ENCODE measurements around the gene SMO.
"Not testable (repeated sequence)": the region's sequence is repeated elsewhere in the genome, so short reads cannot be mapped to it uniquely, and the experiment has no call there.

Gene SMO

GRCh38 chr7:129208667-129209066 lies 20.2 kb downstream of the SMO start:
- DNase-seq (ENCODE audit: low spot score), result no peak
- no peak for FAIRE-seq

GRCh38 chr7:129209067-129209926 lies 20.9 kb downstream of the SMO start:
- no peak for FAIRE-seq

DNA sequence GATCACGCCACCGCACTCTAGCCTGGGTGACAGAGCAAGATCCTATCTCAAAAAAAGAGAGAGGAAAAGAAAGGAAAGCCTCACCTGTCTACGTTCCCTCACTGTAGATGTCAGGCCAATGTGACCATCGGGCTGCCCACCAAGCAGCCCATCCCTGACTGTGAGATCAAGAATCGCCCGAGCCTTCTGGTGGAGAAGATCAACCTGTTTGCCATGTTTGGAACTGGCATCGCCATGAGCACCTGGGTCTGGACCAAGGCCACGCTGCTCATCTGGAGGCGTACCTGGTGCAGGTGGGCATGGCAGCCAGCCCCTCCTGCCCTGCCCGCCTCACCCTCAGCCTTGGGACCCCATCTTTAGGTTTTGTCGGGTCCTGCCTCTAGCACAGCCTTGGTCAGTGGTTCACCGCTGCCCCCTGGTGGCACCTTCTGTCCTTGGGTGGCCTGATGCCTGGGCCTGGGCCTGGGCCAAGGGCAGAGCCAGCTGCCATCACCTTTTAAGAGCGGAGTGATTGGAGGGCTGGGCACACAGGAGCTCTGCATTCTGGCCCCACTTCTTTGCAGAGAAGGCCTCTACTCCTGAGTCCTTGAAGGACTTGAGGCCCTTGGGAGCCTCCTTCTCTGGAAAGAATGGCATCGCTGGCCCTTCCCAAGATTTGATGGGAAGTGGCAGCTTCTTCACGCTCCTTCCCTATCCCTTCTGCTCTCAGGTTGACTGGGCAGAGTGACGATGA lies 22.0 kb downstream of the SMO start:
- DNase-seq (ENCODE audit: low spot score) (peak; percentile 70), FAIRE-seq (no peak)

More at GRCh38 chr7:129209067-129209926, 20.9 kb downstream of the SMO start:
- no peak for DNase-seq (ENCODE audit: low spot score)

DNA sequence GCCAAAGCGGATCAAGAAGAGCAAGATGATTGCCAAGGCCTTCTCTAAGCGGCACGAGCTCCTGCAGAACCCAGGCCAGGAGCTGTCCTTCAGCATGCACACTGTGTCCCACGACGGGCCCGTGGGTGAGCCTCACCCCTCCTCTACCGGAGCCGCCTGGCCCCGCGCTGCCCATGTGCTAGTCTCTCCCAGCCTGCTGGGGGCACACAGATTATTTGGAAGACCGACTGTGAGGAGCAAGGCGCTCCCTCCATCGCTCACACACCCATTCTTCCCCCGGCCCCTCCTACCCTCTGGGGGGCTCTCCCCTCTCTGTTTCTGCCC lies 22.5 kb downstream of the SMO start:
- FAIRE-seq, result no peak
- DNase-seq (ENCODE audit: low spot score), result no peak

DNA sequence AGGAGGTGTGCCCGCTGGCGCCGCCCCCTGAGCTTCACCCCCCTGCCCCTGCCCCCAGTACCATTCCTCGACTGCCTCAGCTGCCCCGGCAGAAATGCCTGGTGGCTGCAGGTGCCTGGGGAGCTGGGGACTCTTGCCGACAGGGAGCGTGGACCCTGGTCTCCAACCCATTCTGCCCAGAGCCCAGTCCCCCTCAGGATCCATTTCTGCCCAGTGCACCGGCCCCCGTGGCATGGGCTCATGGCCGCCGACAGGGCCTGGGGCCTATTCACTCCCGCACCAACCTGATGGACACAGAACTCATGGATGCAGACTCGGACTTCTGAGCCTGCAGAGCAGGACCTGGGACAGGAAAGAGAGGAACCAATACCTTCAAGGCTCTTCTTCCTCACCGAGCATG lies 23.7 kb downstream of the SMO start:
- FAIRE-seq, result no peak
- DNase-seq (ENCODE audit: low spot score), result no peak

DNA sequence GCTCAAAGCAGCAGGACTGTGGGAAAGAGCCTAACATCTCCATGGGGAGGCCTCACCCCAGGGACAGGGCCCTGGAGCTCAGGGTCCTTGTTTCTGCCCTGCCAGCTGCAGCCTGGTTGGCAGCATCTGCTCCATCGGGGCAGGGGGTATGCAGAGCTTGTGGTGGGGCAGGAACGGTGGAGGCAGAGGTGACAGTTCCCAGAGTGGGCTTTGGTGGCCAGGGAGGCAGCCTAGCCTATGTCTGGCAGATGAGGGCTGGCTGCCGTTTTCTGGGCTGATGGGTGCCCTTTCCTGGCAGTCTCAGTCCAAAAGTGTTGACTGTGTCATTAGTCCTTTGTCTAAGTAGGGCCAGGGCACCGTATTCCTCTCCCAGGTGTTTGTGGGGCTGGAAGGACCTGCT lies 24.2 kb downstream of the SMO start:
- FAIRE-seq (no peak), DNase-seq (ENCODE audit: low spot score) (no peak)

DNA sequence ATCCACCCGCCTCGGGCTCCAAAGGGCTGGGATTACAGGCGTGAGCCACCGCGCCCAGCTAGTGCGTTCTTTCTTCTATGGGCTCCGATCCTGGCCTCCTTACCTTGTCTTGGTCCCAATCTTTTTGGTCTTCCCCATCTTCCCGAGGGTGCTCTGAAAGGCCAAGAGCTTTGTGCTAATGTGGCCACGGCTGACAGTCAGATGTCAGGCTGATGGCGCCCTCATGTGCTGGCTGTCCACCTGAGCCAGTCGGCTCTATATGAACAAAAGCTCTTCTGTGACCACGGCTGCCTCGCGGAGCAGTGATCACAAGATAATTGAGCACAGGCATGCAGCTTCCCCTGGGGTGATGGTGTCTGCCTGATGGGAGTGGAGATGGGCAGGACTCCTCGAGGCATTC lies 25.4 kb downstream of the SMO start:
- no peak for FAIRE-seq
- DNase-seq (ENCODE audit: low spot score), result no peak

- not testable (repeated sequence) for FAIRE-seq; DNase-seq (ENCODE audit: low spot score)
These were observed 27.3 kb downstream of the SMO start for GRCh38 chr7:129215691-129216090.

DNA sequence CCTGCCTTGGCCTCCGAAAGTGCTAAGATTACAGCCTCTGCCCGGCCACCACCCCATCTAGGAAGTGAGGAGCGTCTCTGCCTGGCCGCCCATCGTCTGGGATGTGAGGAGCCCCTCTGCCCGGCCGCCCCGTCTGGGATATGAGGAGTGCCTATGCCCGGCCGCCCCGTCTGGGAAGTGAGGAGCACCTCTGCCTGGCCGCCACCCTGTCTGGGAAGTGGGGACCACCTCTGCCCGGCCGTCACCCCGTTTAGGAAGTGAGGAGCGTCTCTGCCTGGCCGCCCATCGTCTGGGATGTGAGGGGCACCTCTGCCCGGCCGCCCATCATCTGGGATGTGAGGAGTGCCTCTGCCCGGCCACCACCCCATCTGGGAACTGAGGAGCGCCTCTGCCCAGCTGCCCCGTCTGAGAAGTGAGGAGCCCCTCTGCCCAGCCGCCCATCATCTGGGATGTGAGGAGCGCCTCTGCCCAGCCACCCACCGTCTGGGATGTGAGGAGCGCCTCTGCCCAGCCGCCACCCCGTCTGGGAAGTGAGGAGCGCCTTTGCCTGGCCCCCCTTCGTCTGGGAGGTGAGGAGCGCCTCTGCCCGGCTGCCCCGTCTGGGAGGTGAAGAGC lies 27.8 kb downstream of the SMO start:
- DNase-seq (ENCODE audit: low spot score); FAIRE-seq: not testable (repeated sequence)

- FAIRE-seq; DNase-seq (ENCODE audit: low spot score): not testable (repeated sequence)
These were observed 28.5 kb downstream of the SMO start for GRCh38 chr7:129216821-129217416.

- FAIRE-seq (no peak), DNase-seq (ENCODE audit: low spot score) (peak; percentile 74)
These were observed 30.2 kb downstream of the SMO start for GRCh38 chr7:129218514-129219062.

- not testable (repeated sequence) for FAIRE-seq; DNase-seq (ENCODE audit: low spot score)
These were observed 30.7 kb downstream of the SMO start for GRCh38 chr7:129219166-129219565.

- DNase-seq (ENCODE audit: low spot score), result no peak
- no peak for FAIRE-seq
These were observed 33.6 kb downstream of the SMO start for GRCh38 chr7:129222064-129222463.

GRCh38 chr7:129224251-129225205 lies 36.1 kb downstream of the SMO start, which contains the start of gene AHCYL2:
TSS of gene AHCYL2 (plus strand) at chr7:129225030.
- peak; percentile 93 for DNase-seq (ENCODE audit: low spot score)
- FAIRE-seq, result no peak

GRCh38 chr7:129225206-129225930 lies 36.9 kb downstream of the SMO start:
- FAIRE-seq (no peak), DNase-seq (ENCODE audit: low spot score) (no peak)

DNA sequence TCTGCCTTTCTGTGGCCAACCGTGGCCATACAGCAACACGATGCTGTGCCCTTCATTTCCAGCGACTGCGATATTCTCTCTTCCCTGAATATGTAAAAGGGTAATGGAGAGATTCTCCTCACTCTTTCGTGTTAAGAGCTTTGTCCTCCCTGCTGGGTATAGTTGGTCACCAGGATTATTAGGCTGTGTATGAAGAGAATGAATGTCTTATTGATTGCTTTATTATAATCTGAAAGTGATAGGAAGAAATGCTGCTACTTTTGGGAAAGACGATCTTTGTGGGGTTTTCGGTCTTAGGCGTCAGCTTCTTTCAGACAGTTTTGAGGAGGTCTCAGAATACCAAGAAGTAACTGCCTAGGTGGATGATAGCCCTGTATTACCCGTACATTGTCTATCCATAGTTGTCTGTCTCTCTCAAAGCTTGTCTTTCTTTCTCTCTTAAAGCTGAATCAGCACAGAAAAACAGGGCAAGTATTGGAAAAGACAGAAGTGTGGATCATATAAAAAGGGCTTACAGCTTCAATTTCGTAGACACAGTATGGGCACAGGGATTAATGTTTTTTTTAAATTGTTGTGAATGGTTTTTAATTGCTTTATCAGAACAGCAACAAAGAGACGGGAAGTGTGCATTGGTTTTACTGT lies 37.6 kb downstream of the SMO start:
- DNase-seq (ENCODE audit: low spot score), result no peak
- FAIRE-seq, result no peak

DNA sequence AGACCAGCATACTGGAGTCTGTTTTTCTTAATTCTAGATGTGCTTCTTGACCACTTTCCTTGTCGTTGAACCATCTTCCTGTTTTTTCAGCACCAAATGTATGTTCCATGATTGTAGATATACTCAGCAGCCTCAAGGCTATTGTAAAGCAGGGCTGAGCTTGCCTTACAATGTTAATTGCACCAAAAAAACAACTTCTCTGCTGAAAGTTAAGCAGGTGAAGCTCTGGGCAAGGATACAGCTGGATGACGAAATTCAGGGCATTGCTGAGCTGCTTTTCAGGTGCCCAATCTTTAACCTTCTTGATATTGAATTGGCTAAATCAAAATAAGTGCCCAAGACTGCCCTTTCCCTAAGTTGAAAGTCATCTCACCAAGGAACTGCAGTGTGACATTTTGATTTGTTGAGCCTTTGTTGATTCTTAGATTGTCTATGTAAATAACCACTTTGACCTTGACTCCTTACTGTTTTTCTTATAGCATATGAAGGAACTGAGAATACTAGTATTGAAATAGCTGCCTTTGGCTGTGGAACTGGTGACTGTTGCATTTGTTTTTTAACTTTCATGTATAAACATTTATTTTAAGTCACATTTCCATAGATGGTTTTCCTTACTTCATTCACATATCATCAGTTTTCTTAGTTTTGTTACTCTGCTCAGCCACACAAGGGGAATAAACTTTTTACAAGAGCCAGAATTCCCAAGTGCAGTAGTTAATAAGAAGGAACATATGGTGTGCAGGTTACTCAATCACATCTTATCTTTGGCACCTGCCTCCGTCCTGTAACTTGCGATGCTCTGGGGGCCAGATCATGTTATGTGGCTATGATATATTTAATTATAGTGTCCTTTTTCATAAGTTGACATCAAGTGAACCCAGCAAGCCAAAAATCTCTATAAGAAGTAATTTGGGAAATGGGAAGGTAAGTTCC lies 39.5 kb downstream of the SMO start:
- DNase-seq (ENCODE audit: low spot score) (no peak), FAIRE-seq (no peak)

GRCh38 chr7:129228633-129229032 lies 40.2 kb downstream of the SMO start:
- no peak for FAIRE-seq
- no peak for DNase-seq (ENCODE audit: low spot score)
